C4-2B (cell line): Measurements from ENCODE around the gene SPIB.

Experiments
- H3K27ac ChIP-seq: fragments of 450-650 bp; 2 replicates; pipeline ENCODE4 v1.5.1; 2017
- CTCF ChIP-seq: fragments of 450-650 bp; conservative IDR thresholded peaks from 2 replicates; pipeline ENCODE4 v1.5.1; 2017; ENCODE audit warnings: mild to moderate bottlenecking
- ZFX ChIP-seq: fragments of 450-650 bp; IDR thresholded peaks from 2 replicates; pipeline ENCODE4 v1.6.1; 2017

Gene SPIB

GRCh38 chr19:50420808-50421207, 2.1 kb downstream of the SPIB start:
- no peak for TF ChIP-seq CTCF
- no peak for TF ChIP-seq ZFX
- no peak overlapping the region for H3K27ac ChIP-seq

GRCh38 chr19:50422397-50423278, 3.9 kb downstream of the SPIB start:
- no peak for TF ChIP-seq CTCF
- TF ChIP-seq ZFX = no peak
- H3K27ac ChIP-seq = no peak overlapping the region

- TF ChIP-seq ZFX (no peak), CTCF (no peak)
- no peak overlapping the region for H3K27ac ChIP-seq
Measured at GRCh38 chr19:50423279-50424113, 4.8 kb downstream of the SPIB start.

GRCh38 chr19:50425581-50425980, 6.8 kb downstream of the SPIB start:
- H3K27ac ChIP-seq = no peak overlapping the region
- TF ChIP-seq ZFX (no peak), CTCF (no peak)

- H3K27ac ChIP-seq = no peak overlapping the region
- TF ChIP-seq ZFX (no peak), CTCF (no peak)
Measured at GRCh38 chr19:50427318-50427925, 8.7 kb downstream of the SPIB start.

- H3K27ac ChIP-seq = no peak overlapping the region
- TF ChIP-seq ZFX (no peak), CTCF (no peak)
Measured at GRCh38 chr19:50427997-50428425, 9.3 kb downstream of the SPIB start.
